Activated T-cell treated with anti-CD3 and anti-CD28 coated beads, Interleukin-2, amount 50 U/mL, for 24 hours (primary cell): ENCODE measurements around the gene NEDD8.
"Not testable (repeated sequence)": the region's sequence is repeated elsewhere in the genome, so short reads cannot be mapped to it uniquely, and the experiment has no call there.

ENCODE experiments used
- DNase-seq: peaks from one replicate; pipeline ENCODE4 v3.0.0-alpha.2; 2020
- H3K27ac Mint-ChIP-seq: 2 replicates; pipeline ENCODE4 v1.8.0; 2020; ENCODE audit warnings: mild to moderate bottlenecking, mixed read lengths
- H3K27me3 Mint-ChIP-seq: 2 replicates; pipeline ENCODE4 v1.8.0; 2020; ENCODE audit warnings: mixed read lengths
- H3K36me3 Mint-ChIP-seq: 2 replicates; pipeline ENCODE4 v1.8.0; 2020; ENCODE audit warnings: low read depth, mixed read lengths
- H3K4me1 Mint-ChIP-seq: 2 replicates; pipeline ENCODE4 v1.8.0; 2020; ENCODE audit warnings: low read depth, mixed read lengths
- H3K4me3 Mint-ChIP-seq: 2 replicates; pipeline ENCODE4 v1.8.0; 2020; ENCODE audit warnings: mild to moderate bottlenecking, moderate library complexity, mixed read lengths
- H3K9me3 Mint-ChIP-seq: 2 replicates; pipeline ENCODE4 v1.8.0; 2020; ENCODE audit warnings: mixed read lengths

NEDD8 gene

DNA sequence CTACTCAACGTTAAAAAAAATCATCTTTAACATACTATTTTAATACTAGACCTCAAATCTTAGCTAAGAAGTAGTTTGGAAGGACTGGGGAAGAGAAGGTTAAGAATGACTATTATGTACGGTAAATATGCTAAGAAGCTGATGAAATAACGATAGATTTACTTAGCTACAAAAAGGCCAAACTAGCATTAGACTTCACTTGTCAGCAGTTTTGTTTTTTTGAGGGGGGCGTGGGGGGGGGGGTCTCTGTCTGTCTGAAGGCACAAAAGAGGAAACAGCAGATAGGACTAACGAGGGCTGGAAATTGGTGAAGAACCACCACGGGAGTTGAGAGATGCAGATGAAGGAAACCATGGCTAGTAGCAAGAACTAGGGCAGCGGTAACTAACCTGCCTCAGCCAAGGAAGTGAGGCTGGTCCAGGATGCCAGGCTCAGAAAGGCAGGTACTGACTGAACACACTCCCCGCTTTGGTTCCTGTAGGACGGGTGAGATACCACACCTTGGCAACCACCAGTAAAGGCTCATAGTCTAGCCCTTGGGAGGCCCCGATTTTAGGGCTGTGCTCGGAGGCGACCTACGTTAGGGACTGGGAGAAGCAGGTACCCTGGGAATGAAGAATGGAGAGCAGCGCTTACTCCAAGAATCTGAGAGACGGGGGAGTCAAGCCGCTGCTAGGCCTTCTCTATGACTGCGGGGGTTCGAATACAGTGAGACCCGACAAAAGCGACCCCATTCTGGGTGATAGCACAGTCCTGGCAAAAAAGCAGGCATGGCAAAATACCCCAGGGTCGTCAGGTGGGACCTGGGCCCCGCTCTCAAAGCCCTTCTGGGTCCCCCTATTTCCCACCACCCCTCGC is 675 bp downstream of the NEDD8 start:
- Mint-ChIP-seq H3K27ac (peak overlapping the region; percentile 96), H3K27me3 (no peaks in the 10 kb centered on the region), H3K4me3 (peak overlapping the region; percentile 89), H3K4me1 (peaks cover 59% of the 10 kb centered on the region), H3K36me3 (peaks cover 80% of the 10 kb centered on the region), H3K9me3 (no peaks in the 10 kb centered on the region)
- no peak for DNase-seq

GRCh38 chr14:24228902-24229301 is 3.3 kb downstream of the NEDD8 start:
- Mint-ChIP-seq H3K4me1 (peaks cover 53% of the 10 kb centered on the region), H3K4me3 (no peak overlapping the region), H3K36me3 (peaks cover 74% of the 10 kb centered on the region), H3K9me3 (no peaks in the 10 kb centered on the region), H3K27me3 (no peaks in the 10 kb centered on the region), H3K27ac (peak overlapping the region; percentile 66)
- DNase-seq = no peak

DNA sequence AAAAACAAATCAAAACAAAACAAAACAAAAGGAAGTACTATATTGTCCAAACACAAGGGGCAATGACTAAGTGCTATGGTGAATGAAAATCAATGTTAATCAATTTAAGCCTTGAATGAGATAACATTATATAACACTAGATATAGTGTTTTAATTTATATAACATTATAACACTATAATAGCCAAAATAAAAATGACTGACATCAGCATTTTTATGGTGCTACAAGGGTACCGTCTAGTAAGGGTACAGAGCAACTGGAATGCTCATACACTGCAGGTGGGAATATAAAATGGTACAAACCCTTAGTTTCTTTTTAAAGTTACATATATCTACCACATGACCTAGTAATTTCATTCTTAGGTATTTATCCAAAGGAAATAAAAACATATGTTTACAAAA is 5.7 kb downstream of the NEDD8 start:
- H3K36me3 Mint-ChIP-seq = peaks cover 54% of the 10 kb centered on the region
- no peak overlapping the region for H3K27ac Mint-ChIP-seq
- H3K9me3 Mint-ChIP-seq = no peaks in the 10 kb centered on the region
- peaks cover 43% of the 10 kb centered on the region for H3K4me1 Mint-ChIP-seq
- DNase-seq = no peak
- no peak overlapping the region for H3K4me3 Mint-ChIP-seq
- H3K27me3 Mint-ChIP-seq = no peaks in the 10 kb centered on the region

DNA sequence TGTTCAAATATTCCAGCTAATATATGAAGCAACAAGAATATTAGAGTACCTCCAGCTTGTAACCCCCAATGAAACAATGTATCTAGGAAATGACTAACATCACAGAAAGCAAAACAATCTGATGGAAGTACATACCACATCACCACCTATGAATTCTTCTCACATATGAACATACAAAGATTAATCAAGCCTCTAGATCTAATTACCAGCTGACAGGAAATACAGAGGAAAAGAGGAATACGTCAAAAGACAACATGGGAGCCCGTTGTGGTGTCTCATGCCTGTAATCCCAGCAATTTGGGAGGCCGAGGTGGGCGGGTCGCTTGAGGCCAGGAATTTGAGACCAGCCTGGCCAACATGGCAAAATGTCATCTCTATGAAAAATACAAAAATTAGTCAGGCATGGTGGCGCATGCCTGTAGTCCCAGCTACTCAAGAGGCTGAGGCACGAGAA is 7.5 kb downstream of the NEDD8 start:
- DNase-seq = no peak
- peaks cover 51% of the 10 kb centered on the region for H3K36me3 Mint-ChIP-seq
- H3K27me3 Mint-ChIP-seq = no peaks in the 10 kb centered on the region
- H3K9me3 Mint-ChIP-seq = no peaks in the 10 kb centered on the region
- peaks cover 34% of the 10 kb centered on the region for H3K4me1 Mint-ChIP-seq
- H3K4me3 Mint-ChIP-seq = no peak overlapping the region
- peak overlapping the region; percentile 66 for H3K27ac Mint-ChIP-seq

- not testable (repeated sequence) for H3K4me3 Mint-ChIP-seq, H3K27ac Mint-ChIP-seq, H3K27me3 Mint-ChIP-seq, H3K9me3 Mint-ChIP-seq, DNase-seq
- Mint-ChIP-seq H3K4me1 (peaks cover 27% of the 10 kb centered on the region), H3K36me3 (peaks cover 45% of the 10 kb centered on the region)
Measured at GRCh38 chr14:24222987-24223386, 9.2 kb downstream of the NEDD8 start.

DNA sequence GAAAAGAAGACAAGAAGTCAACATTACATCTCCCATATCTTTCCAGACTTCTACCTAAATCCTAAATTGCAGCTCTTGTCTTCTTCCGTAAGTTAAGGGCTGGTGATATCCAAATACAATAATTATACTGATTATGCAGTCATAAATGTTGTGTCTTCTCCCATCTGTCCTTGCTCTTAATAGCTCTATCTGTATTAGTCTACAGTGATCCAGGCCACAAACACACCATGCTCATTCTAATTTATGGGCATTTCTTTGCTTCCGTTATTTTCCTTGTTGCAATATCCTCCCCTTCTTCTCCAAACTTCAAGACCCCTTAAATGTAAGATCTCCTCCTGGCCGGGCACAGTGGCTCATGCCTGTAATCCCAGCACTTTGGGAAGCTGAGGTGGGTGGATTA is 12.6 kb downstream of the NEDD8 start:
- no peak overlapping the region for H3K27ac Mint-ChIP-seq

DNA sequence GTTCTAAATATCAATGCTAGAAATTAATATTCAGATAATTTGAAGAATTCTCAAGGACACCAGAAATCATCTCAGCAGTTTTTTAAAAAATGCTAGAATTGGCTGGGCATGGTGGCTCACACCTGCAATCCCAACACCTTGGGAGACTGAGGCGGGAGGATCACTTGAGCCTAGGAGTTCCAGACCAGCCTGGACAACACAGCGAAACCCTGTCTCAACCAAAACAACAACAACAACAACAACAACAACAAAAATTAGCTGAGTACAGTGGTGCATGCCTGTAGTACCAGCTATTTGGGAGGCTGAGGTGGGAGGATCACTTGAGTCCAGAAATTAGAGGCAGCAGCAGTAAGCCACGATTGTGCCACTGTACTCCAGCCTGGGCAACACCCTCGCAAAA is 13.1 kb downstream of the NEDD8 start:
- Mint-ChIP-seq H3K36me3 (peaks cover 44% of the 10 kb centered on the region), H3K9me3 (no peaks in the 10 kb centered on the region), H3K27me3 (no peaks in the 10 kb centered on the region), H3K4me3 (no peak overlapping the region), H3K27ac (no peak overlapping the region), H3K4me1 (peaks cover 25% of the 10 kb centered on the region)
- no peak for DNase-seq

More for the DNA sequence above, 12.6 kb downstream of the NEDD8 start:
- H3K9me3 Mint-ChIP-seq = no peaks in the 10 kb centered on the region
- DNase-seq = no peak
- H3K27me3 Mint-ChIP-seq = no peaks in the 10 kb centered on the region
- H3K4me1 Mint-ChIP-seq = peaks cover 23% of the 10 kb centered on the region
- H3K4me3 Mint-ChIP-seq = no peak overlapping the region
- H3K36me3 Mint-ChIP-seq = peaks cover 43% of the 10 kb centered on the region

DNA sequence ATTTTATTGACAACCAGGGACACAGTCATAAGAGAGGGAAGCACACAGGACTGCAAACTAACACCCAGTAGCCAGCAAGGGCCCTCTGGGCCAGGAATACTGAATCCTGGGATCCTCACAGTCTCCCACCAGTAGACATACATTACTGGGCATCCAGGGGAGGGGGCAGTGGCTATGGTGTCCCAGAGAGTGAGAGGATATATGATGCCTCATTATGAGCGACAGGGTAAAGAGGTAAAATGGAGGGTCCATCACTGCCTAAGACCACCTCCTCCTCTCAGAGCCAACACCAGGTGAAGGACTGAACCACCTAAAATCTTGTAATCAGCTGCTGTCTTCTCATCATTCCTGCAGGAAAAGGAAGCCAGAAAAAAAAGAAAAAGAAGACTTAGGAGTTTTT is 15.3 kb downstream of the NEDD8 start:
- not testable (repeated sequence) for H3K9me3 Mint-ChIP-seq, H3K27me3 Mint-ChIP-seq, H3K4me3 Mint-ChIP-seq, DNase-seq
- Mint-ChIP-seq H3K27ac (peak overlapping the region; percentile 97), H3K36me3 (peaks cover 64% of the 10 kb centered on the region), H3K4me1 (peaks cover 40% of the 10 kb centered on the region)

DNA sequence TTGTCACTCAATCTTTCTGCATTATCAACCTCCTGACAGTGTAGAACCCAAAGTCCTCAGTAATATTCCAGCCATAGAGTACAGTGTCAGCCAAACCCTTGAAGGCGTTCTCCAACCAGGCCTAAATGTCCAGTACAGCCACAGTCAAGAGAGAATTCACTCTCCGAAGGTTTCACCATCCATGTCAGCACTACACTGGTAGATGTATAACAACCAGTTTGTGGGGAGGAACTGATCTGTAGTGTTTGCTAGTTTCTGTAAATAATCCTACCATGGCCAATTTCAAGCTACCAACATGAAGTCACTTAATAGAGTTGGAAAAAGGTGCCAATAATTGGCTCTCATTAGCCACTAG is 15.8 kb downstream of the NEDD8 start:
- H3K27ac Mint-ChIP-seq = peak overlapping the region; percentile 97
- H3K4me1 Mint-ChIP-seq = peaks cover 45% of the 10 kb centered on the region
- H3K36me3 Mint-ChIP-seq = peaks cover 70% of the 10 kb centered on the region
- H3K4me3 Mint-ChIP-seq = peak overlapping the region; percentile 94
- no peaks in the 10 kb centered on the region for H3K27me3 Mint-ChIP-seq
- no peaks in the 10 kb centered on the region for H3K9me3 Mint-ChIP-seq
- no peak for DNase-seq

- no peaks in the 10 kb centered on the region for H3K9me3 Mint-ChIP-seq
- H3K4me1 Mint-ChIP-seq = peaks cover 51% of the 10 kb centered on the region
- H3K4me3 Mint-ChIP-seq = peak within 1 kb of the TSS; percentile 94
- peak; percentile 87 for DNase-seq
- peak within 1 kb of the TSS; percentile 97 for H3K27ac Mint-ChIP-seq
- H3K27me3 Mint-ChIP-seq = no peaks in the 10 kb centered on the region
- H3K36me3 Mint-ChIP-seq = peaks cover 74% of the 10 kb centered on the region
Measured at GRCh38 chr14:24215495-24216344, 16.4 kb downstream of the NEDD8 start, which contains the start of gene MDP1. Gene MDP1 (minus strand): TSS chr14:24216066. CDS start chr14:24215955, 111 bp downstream.

GRCh38 chr14:24213866-24214662 is 18.1 kb downstream of the NEDD8 start:
- peak overlapping the region; percentile 97 for H3K27ac Mint-ChIP-seq
- DNase-seq = no peak
- no peaks in the 10 kb centered on the region for H3K27me3 Mint-ChIP-seq
- peaks cover 86% of the 10 kb centered on the region for H3K36me3 Mint-ChIP-seq
- peak overlapping the region; percentile 94 for H3K4me3 Mint-ChIP-seq
- H3K4me1 Mint-ChIP-seq = peaks cover 65% of the 10 kb centered on the region
- H3K9me3 Mint-ChIP-seq = no peaks in the 10 kb centered on the region

- H3K27ac Mint-ChIP-seq = peak within 1 kb of the TSS; percentile 97
- H3K9me3 Mint-ChIP-seq = no peaks in the 10 kb centered on the region
- peak; percentile 93 for DNase-seq
- H3K27me3 Mint-ChIP-seq = no peaks in the 10 kb centered on the region
- H3K36me3 Mint-ChIP-seq = peaks cover 88% of the 10 kb centered on the region
- peak within 1 kb of the TSS; percentile 94 for H3K4me3 Mint-ChIP-seq
- peaks cover 68% of the 10 kb centered on the region for H3K4me1 Mint-ChIP-seq
Measured at GRCh38 chr14:24212924-24213865, 19.0 kb downstream of the NEDD8 start, which contains the start of gene CHMP4A. Gene CHMP4A (minus strand): TSS chr14:24213488. CDS start chr14:24213439, 49 bp downstream.

DNA sequence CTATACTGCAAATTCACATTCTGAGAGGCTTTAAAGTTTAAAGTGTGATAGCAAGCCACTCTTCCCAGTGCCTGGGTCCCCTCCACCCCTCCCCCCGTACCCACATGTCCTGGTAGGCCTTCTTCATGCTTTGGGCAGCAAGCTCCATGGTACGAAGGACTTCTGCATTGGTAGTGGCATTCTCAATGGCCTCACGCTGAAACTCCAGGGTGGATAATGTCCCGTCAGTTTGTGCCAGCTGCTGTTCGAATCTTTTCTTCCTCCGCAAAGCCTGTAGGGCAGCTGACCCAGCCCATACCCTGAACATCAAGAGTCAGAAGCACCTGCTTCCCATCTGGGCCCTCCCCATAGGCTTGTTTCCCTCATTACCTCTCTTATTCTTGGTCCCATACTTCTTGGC is 20.9 kb downstream of the NEDD8 start:
- peak overlapping the region; percentile 97 for H3K27ac Mint-ChIP-seq
- H3K27me3 Mint-ChIP-seq = no peaks in the 10 kb centered on the region
- H3K36me3 Mint-ChIP-seq = peaks cover 89% of the 10 kb centered on the region
- no peak for DNase-seq
- peak overlapping the region; percentile 94 for H3K4me3 Mint-ChIP-seq
- H3K9me3 Mint-ChIP-seq = no peaks in the 10 kb centered on the region
- peaks cover 83% of the 10 kb centered on the region for H3K4me1 Mint-ChIP-seq
